Psoas muscle (tissue), 8 donors: ENCODE measurements around the gene SLC5A8. TPM values are rescaled to one million over a fixed set of nuclear protein-coding genes. Genes with fewer than 3 reads are reported as not detected.

Experiments
- ATAC-seq, 4 donors: fragments of 200-7000 bp; cut with Tn5 transposase; one replicate each; pipeline ENCODE4 v1.9.1; 2020; ENCODE audit warnings: moderate library complexity in 3 of 4, mild to moderate bottlenecking in 2 of 4
- DNase-seq, 2 donors: peaks; one replicate each; pipeline ENCODE4 v3.0.0-alpha.2; 2020
- H3K27ac ChIP-seq: fragments of 200-600 bp; one replicate; pipeline ENCODE4 v1.8.0; 2022
- H3K27me3 ChIP-seq, 3 donors: fragments of 200-600 bp in 1 of 3; one replicate each; pipeline versions ENCODE4 v1.6.1 to v1.8.0; 2013 to 2022; ENCODE audit warnings: low read length in 2 of 3, mild to moderate bottlenecking in 2 of 3, moderate library complexity in 1 of 3; ENCODE audit not compliant: insufficient read depth in 3 of 3
- H3K36me3 ChIP-seq, 2 donors: fragments of 200-600 bp in 1 of 2; one replicate each; pipeline versions ENCODE4 v1.6.1 to v1.8.0; 2013 to 2022; ENCODE audit warnings: low read depth in 1 of 2, mild to moderate bottlenecking in 1 of 2, moderate library complexity in 1 of 2; ENCODE audit not compliant: insufficient read depth in 1 of 2
- H3K4me1 ChIP-seq: fragments of 200-600 bp; one replicate; pipeline ENCODE4 v1.8.0; 2022
- H3K4me3 ChIP-seq: fragments of 200-600 bp; one replicate; pipeline ENCODE4 v1.8.0; 2022; ENCODE audit warnings: mild to moderate bottlenecking
- H3K9me3 ChIP-seq: fragments of 200-600 bp; one replicate; pipeline ENCODE4 v1.8.0; 2022
- WGBS, 3 donors: extraction: QIAGEN DNeasy Blood & Tissue Kit; methylation state at CpG; one replicate each; pipeline versions ENCODE4 v1.1.6 to v1.1.7; 2013; 5-methylcytosine and 5-hydroxymethylcytosine counted together
- intact Hi-C, 2 donors: fragments of 100-400 bp; cut with DNase I; formaldehyde crosslinking; loops; one replicate each; pipeline versions ENCODE4 v1.11.0 to v1.14.2; 2022
- polyA plus RNA-seq, 3 donors: library from polyadenylated mRNA; stranded (reverse); fragments of 200-250 nt; gene quantifications; one replicate each; pipeline ENCODE4 v1.2.3, GENCODE V29; 2013
- total RNA-seq, 4 donors: library from RNA; stranded (reverse); fragmentation: NEBNext Ultra II Directional in 2 of 4; extraction: Animal tissue kit (Norgen Biotek cat#: 25700) in 2 of 4; gene quantifications; one replicate each; pipeline versions ENCODE4 v1.2.1 to v1.2.4, GENCODE V29; 2021 to 2023
- TF ChIP-seq, protein P1 (sequence below): fragments of 200-600 bp; IDR thresholded peaks from one replicate; pipeline ENCODE4 v1.8.0; 2022; ENCODE audit warnings: antibody characterized with exemption
- donor health status: healthy with polysubstance abuse.
- donor health status: DM: no; HTN: no; CAD: no; lungs with moderate emphysema.
- donor health status: Bipolar disorder and iron deficiency.
- donor health status: healthy.
- donor health status: DM: yes; HTN: yes; CAD: no.
- donor health status: DM: no; HTN: no; CAD: no.
- donor health status: DM: no; HTN: no; CAD: no.
- donor health status: DM: yes; HTN: yes; CAD: no.

SLC5A8 gene
- total and polyA plus RNA-seq, 7 donors, result not detected

DNA sequence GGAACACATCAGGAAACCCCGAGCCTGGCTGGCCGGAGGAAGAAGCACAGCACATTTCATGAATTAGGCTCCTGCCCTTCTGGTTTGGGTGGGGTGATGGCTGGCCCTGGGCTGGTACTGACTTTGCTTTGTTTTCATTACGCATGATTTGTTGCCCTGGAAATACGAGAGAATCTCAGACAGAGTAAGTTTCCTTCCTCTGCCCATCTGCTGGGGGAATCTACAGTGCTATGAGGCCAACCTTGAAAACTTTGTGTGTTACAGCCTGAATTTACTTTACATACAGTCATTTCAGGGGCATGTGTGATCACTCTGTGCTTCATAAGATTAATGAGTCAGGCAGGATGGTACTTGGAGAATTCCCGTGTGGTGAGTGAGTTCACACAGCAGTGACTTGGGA, 20.5 kb upstream of the SLC5A8 start:
- H3K27ac ChIP-seq, result no peak overlapping the region
- DNase-seq (no peak), ATAC-seq (no peak)
- 32 to 50% (median 42%) methylated on average over 5 of the region's 5 CpGs for WGBS, 3 donors
- no peaks in the 10 kb centered on the region for H3K4me1 ChIP-seq
- no peaks in the 10 kb centered on the region for H3K27me3 ChIP-seq
- TF ChIP-seq, protein P1, sequence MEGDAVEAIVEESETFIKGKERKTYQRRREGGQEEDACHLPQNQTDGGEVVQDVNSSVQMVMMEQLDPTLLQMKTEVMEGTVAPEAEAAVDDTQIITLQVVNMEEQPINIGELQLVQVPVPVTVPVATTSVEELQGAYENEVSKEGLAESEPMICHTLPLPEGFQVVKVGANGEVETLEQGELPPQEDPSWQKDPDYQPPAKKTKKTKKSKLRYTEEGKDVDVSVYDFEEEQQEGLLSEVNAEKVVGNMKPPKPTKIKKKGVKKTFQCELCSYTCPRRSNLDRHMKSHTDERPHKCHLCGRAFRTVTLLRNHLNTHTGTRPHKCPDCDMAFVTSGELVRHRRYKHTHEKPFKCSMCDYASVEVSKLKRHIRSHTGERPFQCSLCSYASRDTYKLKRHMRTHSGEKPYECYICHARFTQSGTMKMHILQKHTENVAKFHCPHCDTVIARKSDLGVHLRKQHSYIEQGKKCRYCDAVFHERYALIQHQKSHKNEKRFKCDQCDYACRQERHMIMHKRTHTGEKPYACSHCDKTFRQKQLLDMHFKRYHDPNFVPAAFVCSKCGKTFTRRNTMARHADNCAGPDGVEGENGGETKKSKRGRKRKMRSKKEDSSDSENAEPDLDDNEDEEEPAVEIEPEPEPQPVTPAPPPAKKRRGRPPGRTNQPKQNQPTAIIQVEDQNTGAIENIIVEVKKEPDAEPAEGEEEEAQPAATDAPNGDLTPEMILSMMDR, result no peak
- H3K4me3 ChIP-seq, result no peak overlapping the region
- no peaks in the 10 kb centered on the region for H3K36me3 ChIP-seq
- intact Hi-C loops, result no loop called here
- H3K9me3 ChIP-seq, result no peaks in the 10 kb centered on the region

DNA sequence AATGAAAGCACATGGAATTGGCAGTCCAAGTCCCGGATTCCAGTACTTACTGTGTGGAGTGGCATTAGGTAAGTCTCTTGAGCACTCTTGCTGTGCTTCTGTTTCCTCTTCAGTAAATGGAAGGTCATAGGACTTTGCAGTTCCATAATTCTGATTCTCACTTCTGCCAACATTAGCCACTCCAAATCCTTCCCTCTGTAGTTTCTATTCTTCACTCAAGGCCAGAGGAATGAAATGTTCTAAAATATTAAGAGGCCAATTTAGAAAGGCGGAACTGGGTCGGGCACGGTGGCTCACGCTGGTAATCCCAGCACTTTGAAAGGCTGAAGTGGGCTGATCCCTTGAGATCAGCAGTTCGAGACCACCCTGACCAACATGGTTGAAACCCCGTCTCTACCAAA, 19.8 kb upstream of the SLC5A8 start:
- H3K36me3 ChIP-seq, result no peaks in the 10 kb centered on the region
- H3K27ac ChIP-seq, result no peak overlapping the region
- ATAC-seq (no peak), DNase-seq (no peak)
- no peaks in the 10 kb centered on the region for H3K9me3 ChIP-seq
- no peak overlapping the region for H3K4me3 ChIP-seq
- H3K27me3 ChIP-seq, result no peaks in the 10 kb centered on the region
- intact Hi-C loops, result no loop called here
- no peaks in the 10 kb centered on the region for H3K4me1 ChIP-seq
- WGBS, 3 donors, result 59 to 73% (median 63%) methylated on average over 7 of the region's 7 CpGs
- TF ChIP-seq, protein P1, result no peak

DNA sequence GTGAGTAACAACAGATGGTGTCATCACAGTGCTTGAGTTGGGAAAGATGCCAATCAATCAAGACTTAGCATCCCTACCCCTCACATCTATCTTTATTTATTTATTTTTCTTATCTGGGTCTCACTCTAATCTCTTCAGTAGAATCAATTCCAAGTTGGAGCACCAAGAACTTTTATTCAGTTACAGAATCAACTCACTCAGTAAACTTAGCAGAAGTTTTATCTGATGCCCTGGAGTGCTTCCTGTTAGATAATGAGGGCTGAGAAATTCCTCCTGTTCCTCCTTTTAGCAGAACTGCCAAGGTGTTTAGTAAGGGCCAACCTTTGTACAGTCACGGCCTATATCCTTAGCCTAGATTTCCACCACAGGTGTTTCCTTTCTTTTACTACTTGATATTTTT, 11.3 kb upstream of the SLC5A8 start:
- Histone ChIP-seq H3K27me3 (no peaks in the 10 kb centered on the region), H3K36me3 (no peaks in the 10 kb centered on the region), H3K9me3 (no peaks in the 10 kb centered on the region), H3K4me3 (no peak overlapping the region), H3K4me1 (no peaks in the 10 kb centered on the region), H3K27ac (no peak overlapping the region)
- TF ChIP-seq, protein P1, result no peak
- no peak for DNase-seq
- intact Hi-C loops, result no loop called here
- WGBS, 3 donors, result 59 to 73% (median 60%) methylated on average over 1 of the region's 1 CpG
- ATAC-seq, result no peak

DNA sequence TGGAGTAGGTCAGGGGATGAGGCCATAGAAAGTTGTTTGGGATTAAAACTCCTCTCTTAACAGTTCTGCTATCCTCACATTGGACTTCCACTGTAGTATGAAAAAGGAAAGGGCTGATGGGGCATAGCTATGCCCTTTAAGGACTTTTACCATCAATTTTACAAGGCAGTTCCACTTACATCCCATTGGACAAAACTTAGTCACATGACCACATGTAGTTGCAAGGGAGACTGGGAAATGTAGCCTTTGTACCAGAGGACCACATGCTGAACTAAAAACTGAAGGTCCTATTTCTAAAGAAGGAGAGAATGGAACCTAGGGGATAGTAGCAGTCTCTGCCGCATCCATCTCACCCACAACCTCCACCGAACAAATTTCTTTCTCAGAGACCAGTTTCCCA, 6.8 kb upstream of the SLC5A8 start:
- ATAC-seq (no peak), DNase-seq (no peak)
- Histone ChIP-seq H3K4me3 (no peak overlapping the region), H3K27ac (no peak overlapping the region), H3K4me1 (no peaks in the 10 kb centered on the region), H3K27me3 (no peaks in the 10 kb centered on the region), H3K9me3 (no peaks in the 10 kb centered on the region), H3K36me3 (no peaks in the 10 kb centered on the region)
- WGBS, 3 donors, result 94 to 98% (median 96%) methylated on average over 2 of the region's 2 CpGs
- intact Hi-C loops, result no loop called here
- TF ChIP-seq, protein P1, result no peak

DNA sequence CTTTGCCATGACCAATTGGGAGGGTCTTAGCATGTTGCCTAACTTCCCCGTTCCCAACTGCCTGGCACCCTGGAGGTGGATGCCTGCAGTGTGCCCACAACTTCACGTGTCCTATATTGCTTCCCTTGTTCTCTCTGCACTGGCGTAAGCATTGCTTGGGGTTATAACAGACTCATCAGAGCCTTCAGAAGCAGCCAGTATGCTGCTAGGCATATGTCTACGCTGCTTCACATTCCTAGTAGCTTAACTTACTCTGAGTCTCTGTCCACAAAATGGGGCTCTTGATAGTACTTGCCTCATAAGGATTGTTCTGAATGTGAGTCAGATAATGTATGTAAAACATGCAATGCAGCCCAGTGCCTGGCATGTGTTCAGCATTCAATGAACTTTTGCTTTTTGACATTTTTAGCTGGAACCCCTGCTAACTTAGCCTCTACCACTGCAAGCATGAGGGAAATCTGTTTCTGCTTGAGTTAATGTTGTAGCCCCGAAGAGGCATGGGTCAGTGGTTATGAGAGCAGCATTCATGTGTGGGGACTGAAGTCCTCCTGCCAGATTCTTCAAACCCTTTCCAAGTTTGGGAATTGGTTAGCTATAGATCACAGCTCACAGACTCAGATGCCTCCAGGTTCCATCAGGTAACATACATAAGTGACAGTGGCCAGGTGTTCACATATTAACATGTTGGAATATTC, 2.8 kb downstream of the SLC5A8 start:
- ATAC-seq (no peak), DNase-seq (no peak)
- intact Hi-C loops, result no loop called here
- no peaks in the 10 kb centered on the region for H3K9me3 ChIP-seq
- H3K27ac ChIP-seq, result no peak overlapping the region
- WGBS, 3 donors, result 71 to 72% (median 72%) methylated on average over 5 of the region's 5 CpGs
- peaks cover 0 to 26% (median 5%) of the 10 kb centered on the region in 3 donors for H3K27me3 ChIP-seq
- H3K4me3 ChIP-seq, result no peak overlapping the region
- no peaks in the 10 kb centered on the region for H3K4me1 ChIP-seq
- TF ChIP-seq, protein P1, result no peak
- no peaks in the 10 kb centered on the region for H3K36me3 ChIP-seq
